Neuronal stem cell (in vitro differentiated cells): Measurements from ENCODE around the gene ZBTB7C.
A peak's percentile ranks its signal among the peaks of the same experiment; 100 is the strongest.

Experiments used
- DNase-seq: peaks from one replicate; pipeline ENCODE4 v3.0.0-alpha.2; 2013; ENCODE audit warnings: low spot score
- H2AFZ ChIP-seq: one replicate; pipeline ENCODE4 v1.6.1; 2013; ENCODE audit warnings: mild to moderate bottlenecking, low read length, inconsistent platforms
- H2AK5ac ChIP-seq: 2 replicates; pipeline ENCODE4 v1.6.1; 2013; ENCODE audit warnings: low read depth, mild to moderate bottlenecking, inconsistent platforms, low read length, moderate library complexity, mixed read lengths
- H2BK120ac ChIP-seq: 2 replicates; pipeline ENCODE4 v1.6.1; 2013; ENCODE audit warnings: low read depth, mild to moderate bottlenecking, inconsistent platforms, low read length, moderate library complexity, mixed read lengths
- H2BK12ac ChIP-seq: one replicate; pipeline ENCODE4 v1.6.1; 2013; ENCODE audit warnings: low read length, inconsistent platforms
- H2BK15ac ChIP-seq: 2 replicates; pipeline ENCODE4 v1.6.1; 2013; ENCODE audit warnings: mild to moderate bottlenecking, low read length, inconsistent platforms, mixed read lengths
- H2BK5ac ChIP-seq: one replicate; pipeline ENCODE4 v1.6.1; 2013; ENCODE audit warnings: inconsistent platforms, mild to moderate bottlenecking, low read length, moderate library complexity
- H3K14ac ChIP-seq: one replicate; pipeline ENCODE4 v1.6.1; 2013; ENCODE audit warnings: low read length, inconsistent platforms
- H3K18ac ChIP-seq: 2 replicates; pipeline ENCODE4 v1.6.1; 2013; ENCODE audit warnings: low read length, inconsistent platforms
- H3K23ac ChIP-seq: 2 replicates; pipeline ENCODE4 v1.6.1; 2013; ENCODE audit warnings: low read depth, mild to moderate bottlenecking, mixed read lengths, low read length, inconsistent platforms; ENCODE audit not compliant: poor library complexity
- H3K27ac ChIP-seq: replicated peaks from 3 replicates; pipeline ENCODE4 v1.5.1; 2013; ENCODE audit warnings: low read length, inconsistent platforms
- H3K27me3 ChIP-seq, 3 experiments: 2 replicates each; pipeline ENCODE4 v1.6.1; 2013; ENCODE audit warnings: low read length in 3 of 3, mild to moderate bottlenecking in 2 of 3, inconsistent platforms in 1 of 3, low read depth in 1 of 3, mixed read lengths in 1 of 3, moderate library complexity in 1 of 3; ENCODE audit not compliant: control insufficient read depth in 3 of 3, insufficient read depth in 3 of 3
- H3K36me3 ChIP-seq, 2 donors: replicated peaks in 1 of 2; 2 replicates each; pipeline ENCODE4 v1.6.1; 2013; ENCODE audit warnings: low read length in 2 of 2; ENCODE audit not compliant: control insufficient read depth in 2 of 2, insufficient read depth in 2 of 2
- H3K4ac ChIP-seq: 2 replicates; pipeline ENCODE4 v1.6.1; 2013; ENCODE audit warnings: inconsistent platforms, mild to moderate bottlenecking, low read length, moderate library complexity
- H3K4me1 ChIP-seq, 2 donors: 1 replicate in 1 of 2; 2 replicates in 1 of 2; pipeline ENCODE4 v1.6.1; 2013; ENCODE audit warnings: low read length in 2 of 2, low read depth in 1 of 2; ENCODE audit not compliant: control insufficient read depth in 2 of 2, insufficient read depth in 1 of 2
- H3K4me2 ChIP-seq: one replicate; pipeline ENCODE4 v1.6.1; 2013; ENCODE audit warnings: mild to moderate bottlenecking, low read length, inconsistent platforms; ENCODE audit not compliant: insufficient read depth, poor library complexity, severe bottlenecking
- H3K4me3 ChIP-seq, 2 donors: 2 replicates each; pipeline ENCODE4 v1.5.1; 2013; ENCODE audit warnings: low read length in 2 of 2, mild to moderate bottlenecking in 2 of 2, inconsistent platforms in 1 of 2, moderate library complexity in 1 of 2
- H3K79me1 ChIP-seq: one replicate; pipeline ENCODE4 v1.6.1; 2013; ENCODE audit warnings: low read depth, mild to moderate bottlenecking, inconsistent platforms, low read length, moderate library complexity
- H3K9ac ChIP-seq: one replicate; pipeline ENCODE4 v1.6.1; 2013; ENCODE audit warnings: mild to moderate bottlenecking, low read depth, low read length, inconsistent platforms; ENCODE audit not compliant: poor library complexity
- H3K9me3 ChIP-seq, 2 donors: replicated peaks in 1 of 2; 2 replicates each; pipeline versions ENCODE3 to v1.6.1; 2013; ENCODE audit warnings: low read length in 2 of 2, mild to moderate bottlenecking in 2 of 2, inconsistent platforms in 1 of 2, low read depth in 1 of 2, mixed read lengths in 1 of 2, moderate library complexity in 1 of 2; ENCODE audit not compliant: control insufficient read depth in 2 of 2, insufficient read depth in 1 of 2
- H4K8ac ChIP-seq: one replicate; pipeline ENCODE4 v1.6.1; 2013; ENCODE audit warnings: low read depth, mild to moderate bottlenecking, inconsistent platforms, low read length, moderate library complexity
- H4K91ac ChIP-seq: one replicate; pipeline ENCODE4 v1.6.1; 2013; ENCODE audit warnings: low read length, low read depth, mild to moderate bottlenecking, inconsistent platforms; ENCODE audit not compliant: poor library complexity
- WGBS, 2 donors: extraction: QIAGEN DNeasy Blood & Tissue Kit; methylation state at CpG; one replicate each; pipeline ENCODE4 v1.1.7; 2013; ENCODE audit warnings: missing lambda C conversion rate in 2 of 2, mixed read lengths in 1 of 2; ENCODE audit not compliant: insufficient read length in 2 of 2, insufficient replicate concordance in 1 of 2; ENCODE audit errors: extremely low coverage in 2 of 2; 5-methylcytosine and 5-hydroxymethylcytosine counted together

The ZBTB7C gene

GRCh38 chr18:47992976-47993375 is 416.2 kb downstream of the ZBTB7C start:
- H2BK15ac ChIP-seq = peak overlapping the region; percentile 16
- H3K4me2 ChIP-seq = no peak overlapping the region
- peak overlapping the region; percentile 17 for H2BK5ac ChIP-seq
- peak overlapping the region; percentile 13 for H3K23ac ChIP-seq
- peaks cover 0 to 22% (median 0%) of the 10 kb centered on the region in 3 experiments for H3K27me3 ChIP-seq
- no peaks in the 10 kb centered on the region for H3K79me1 ChIP-seq
- peak overlapping the region; percentile 10 for H3K27ac ChIP-seq
- H2AFZ ChIP-seq = no peak overlapping the region
- H2BK12ac ChIP-seq = peak overlapping the region; percentile 14
- DNase-seq = no peak
- H2BK120ac ChIP-seq = no peak overlapping the region
- no peak overlapping the region for H3K4ac ChIP-seq
- no peaks in the 10 kb centered on the region for H3K36me3 ChIP-seq
- WGBS, 2 donors = no CpG with 5 or more reads among the region's 6 CpGs
- no peak overlapping the region for H3K4me3 ChIP-seq
- H3K9me3 ChIP-seq = peaks cover 5 to 10% of the 10 kb centered on the region in 2 donors
- H2AK5ac ChIP-seq = peak overlapping the region; percentile 73
- H3K14ac ChIP-seq = peak overlapping the region; percentile 25
- H3K4me1 ChIP-seq = peaks cover 6 to 25% of the 10 kb centered on the region in 2 donors
- H3K18ac ChIP-seq = peak overlapping the region; percentile 79
- H4K91ac ChIP-seq = no peak overlapping the region
- no peak overlapping the region for H3K9ac ChIP-seq
- peak overlapping the region; percentile 33 for H4K8ac ChIP-seq

- no peak overlapping the region for H2AK5ac ChIP-seq
- no peak overlapping the region for H3K18ac ChIP-seq
- H3K9ac ChIP-seq = no peak overlapping the region
- no peaks in the 10 kb centered on the region for H3K36me3 ChIP-seq
- H3K27ac ChIP-seq = no peak overlapping the region
- no peak overlapping the region for H3K4ac ChIP-seq
- H3K27me3 ChIP-seq = peaks cover 0 to 22% (median 0%) of the 10 kb centered on the region in 3 experiments
- no CpG with 5 or more reads among the region's 4 CpGs for WGBS, 2 donors
- no peaks in the 10 kb centered on the region for H3K79me1 ChIP-seq
- H4K8ac ChIP-seq = no peak overlapping the region
- H3K9me3 ChIP-seq = peaks cover 2 to 5% of the 10 kb centered on the region in 2 donors
- no peak overlapping the region for H3K14ac ChIP-seq
- H3K4me3 ChIP-seq = no peak overlapping the region
- no peak overlapping the region for H3K23ac ChIP-seq
- H3K4me1 ChIP-seq = peaks cover 6 to 24% of the 10 kb centered on the region in 2 donors
- no peak overlapping the region for H2BK15ac ChIP-seq
- H4K91ac ChIP-seq = no peak overlapping the region
- no peak for DNase-seq
- H2BK120ac ChIP-seq = no peak overlapping the region
- no peak overlapping the region for H3K4me2 ChIP-seq
- no peak overlapping the region for H2BK12ac ChIP-seq
- no peak overlapping the region for H2AFZ ChIP-seq
- H2BK5ac ChIP-seq = peak overlapping the region; percentile 17
These were observed 416.9 kb downstream of the ZBTB7C start for GRCh38 chr18:47992266-47992665.

GRCh38 chr18:47990981-47991380 is 418.2 kb downstream of the ZBTB7C start:
- Histone ChIP-seq H4K91ac (no peak overlapping the region), H2BK120ac (no peak overlapping the region), H2BK15ac (peak overlapping the region; percentile 38), H3K9me3 (peaks cover 0 to 2% of the 10 kb centered on the region in 2 donors), H3K79me1 (no peaks in the 10 kb centered on the region), H3K36me3 (no peaks in the 10 kb centered on the region), H3K18ac (peak overlapping the region; percentile 63), H2BK12ac (peak overlapping the region; percentile 2), H3K4me3 (no peak overlapping the region), H3K4me2 (no peak overlapping the region), H4K8ac (no peak overlapping the region), H3K27me3 (peaks cover 0 to 22% (median 0%) of the 10 kb centered on the region in 3 experiments), H3K9ac (no peak overlapping the region), H3K27ac (no peak overlapping the region), H2BK5ac (no peak overlapping the region), H3K4me1 (peaks cover 2 to 22% of the 10 kb centered on the region in 2 donors), H3K14ac (no peak overlapping the region), H3K23ac (no peak overlapping the region), H2AFZ (no peak overlapping the region), H3K4ac (no peak overlapping the region), H2AK5ac (peak overlapping the region; percentile 51)
- no CpG with 5 or more reads among the region's 5 CpGs for WGBS, 2 donors
- no peak for DNase-seq

- Histone ChIP-seq H3K9me3 (peaks cover 0 to 4% of the 10 kb centered on the region in 2 donors), H3K4me1 (peaks cover 0 to 7% of the 10 kb centered on the region in 2 donors), H3K27me3 (peaks cover 0 to 12% (median 0%) of the 10 kb centered on the region in 3 experiments), H4K91ac (no peak overlapping the region), H3K23ac (no peak overlapping the region), H3K14ac (no peak overlapping the region), H3K4me2 (no peak overlapping the region), H4K8ac (no peak overlapping the region), H3K18ac (no peak overlapping the region), H2AK5ac (no peak overlapping the region), H3K36me3 (no peaks in the 10 kb centered on the region), H3K9ac (no peak overlapping the region), H3K4me3 (no peak overlapping the region), H2AFZ (no peak overlapping the region), H2BK5ac (no peak overlapping the region), H2BK15ac (no peak overlapping the region), H3K4ac (no peak overlapping the region), H2BK12ac (no peak overlapping the region), H3K27ac (no peak overlapping the region), H2BK120ac (no peak overlapping the region), H3K79me1 (no peaks in the 10 kb centered on the region)
- no peak for DNase-seq
- no CpG with 5 or more reads among the region's 3 CpGs for WGBS, 2 donors
These were observed 421.8 kb downstream of the ZBTB7C start for GRCh38 chr18:47987388-47987699.
